C4-2B (cell line): ENCODE measurements around the gene TWSG1.
"Not testable (repeated sequence)": the region's sequence is repeated elsewhere in the genome, so short reads cannot be mapped to it uniquely, and the experiment has no call there.

Experiments
- H3K27ac ChIP-seq: fragments of 450-650 bp; 2 replicates; pipeline ENCODE4 v1.5.1; 2017
- ZFX ChIP-seq: fragments of 450-650 bp; IDR thresholded peaks from 2 replicates; pipeline ENCODE4 v1.6.1; 2017
- TF ChIP-seq, protein P1 (sequence below): fragments of 450-650 bp; conservative IDR thresholded peaks from 2 replicates; pipeline ENCODE4 v1.5.1; 2017; ENCODE audit warnings: mild to moderate bottlenecking

Gene TWSG1

GRCh38 chr18:9428862-9429661, 94.5 kb downstream of the TWSG1 start:
- H3K27ac ChIP-seq: peak overlapping the region; percentile 28
- no peak for TF ChIP-seq ZFX
- TF ChIP-seq, protein P1, sequence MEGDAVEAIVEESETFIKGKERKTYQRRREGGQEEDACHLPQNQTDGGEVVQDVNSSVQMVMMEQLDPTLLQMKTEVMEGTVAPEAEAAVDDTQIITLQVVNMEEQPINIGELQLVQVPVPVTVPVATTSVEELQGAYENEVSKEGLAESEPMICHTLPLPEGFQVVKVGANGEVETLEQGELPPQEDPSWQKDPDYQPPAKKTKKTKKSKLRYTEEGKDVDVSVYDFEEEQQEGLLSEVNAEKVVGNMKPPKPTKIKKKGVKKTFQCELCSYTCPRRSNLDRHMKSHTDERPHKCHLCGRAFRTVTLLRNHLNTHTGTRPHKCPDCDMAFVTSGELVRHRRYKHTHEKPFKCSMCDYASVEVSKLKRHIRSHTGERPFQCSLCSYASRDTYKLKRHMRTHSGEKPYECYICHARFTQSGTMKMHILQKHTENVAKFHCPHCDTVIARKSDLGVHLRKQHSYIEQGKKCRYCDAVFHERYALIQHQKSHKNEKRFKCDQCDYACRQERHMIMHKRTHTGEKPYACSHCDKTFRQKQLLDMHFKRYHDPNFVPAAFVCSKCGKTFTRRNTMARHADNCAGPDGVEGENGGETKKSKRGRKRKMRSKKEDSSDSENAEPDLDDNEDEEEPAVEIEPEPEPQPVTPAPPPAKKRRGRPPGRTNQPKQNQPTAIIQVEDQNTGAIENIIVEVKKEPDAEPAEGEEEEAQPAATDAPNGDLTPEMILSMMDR: no peak

DNA sequence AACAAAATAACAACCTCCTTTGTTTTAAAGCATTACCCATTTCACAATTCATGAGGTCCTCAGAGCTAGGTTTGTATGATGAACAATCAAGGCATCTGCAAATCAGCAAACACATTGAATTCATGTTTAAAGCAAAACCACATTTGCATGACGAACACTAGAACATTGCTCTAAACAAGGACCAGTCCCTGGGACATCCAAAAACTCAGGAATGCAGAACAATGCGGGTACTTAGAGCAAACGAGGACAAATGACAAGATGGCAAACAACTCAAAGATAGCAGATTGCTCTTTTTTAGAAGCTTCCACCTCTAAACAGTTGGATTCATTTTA, 95.1 kb downstream of the TWSG1 start:
- TF ChIP-seq, protein P1: no peak
- no peak for TF ChIP-seq ZFX
- no peak overlapping the region for H3K27ac ChIP-seq

- not testable (repeated sequence) for H3K27ac ChIP-seq
These were observed 95.7 kb downstream of the TWSG1 start for GRCh38 chr18:9430315-9430714.

DNA sequence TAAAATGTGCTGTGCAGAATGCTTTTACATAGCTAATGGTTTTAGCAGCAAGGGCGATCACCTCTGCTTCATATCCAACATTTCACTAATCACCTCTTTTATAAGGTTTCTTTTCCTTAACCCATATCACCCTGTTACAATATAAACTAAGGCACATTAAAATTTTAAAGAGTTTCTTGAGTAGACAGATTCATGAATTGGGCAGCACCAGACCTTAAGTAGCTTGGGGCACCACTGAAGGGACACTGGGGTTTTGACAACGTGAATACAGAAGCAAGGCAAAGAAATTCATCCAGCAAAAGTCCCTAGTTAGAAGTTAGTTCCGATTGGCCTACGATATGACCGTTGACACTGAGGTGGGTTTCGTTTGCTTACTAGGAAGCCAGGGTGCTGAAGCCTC, 96.7 kb downstream of the TWSG1 start:
- H3K27ac ChIP-seq: no peak overlapping the region
- TF ChIP-seq ZFX: no peak
- TF ChIP-seq, protein P1: no peak

- H3K27ac ChIP-seq: not testable (repeated sequence)
These were observed 98.5 kb downstream of the TWSG1 start for GRCh38 chr18:9433122-9433521.

DNA sequence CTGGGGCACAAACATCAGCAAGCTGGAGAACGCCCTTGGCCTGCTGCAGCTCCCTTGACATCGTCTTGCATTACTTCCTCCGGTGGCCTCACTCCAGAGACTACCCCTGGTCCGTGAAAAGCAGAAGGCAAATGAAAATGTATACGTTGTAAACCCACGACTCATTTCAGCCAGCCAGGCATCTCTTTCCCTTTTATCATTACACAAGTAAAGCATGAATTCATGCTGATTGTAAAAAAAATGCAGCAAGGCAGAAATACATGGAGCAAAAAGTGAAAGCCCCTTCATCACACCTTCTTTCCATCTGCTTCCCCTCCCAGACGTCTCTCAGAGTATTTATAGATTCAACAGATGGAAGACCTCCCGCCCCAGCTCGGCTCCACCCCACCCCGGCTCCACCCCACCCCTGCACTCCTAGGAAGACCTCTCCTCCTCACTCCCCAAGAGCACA, 99.1 kb downstream of the TWSG1 start:
- TF ChIP-seq, protein P1: no peak
- TF ChIP-seq ZFX: no peak
- H3K27ac ChIP-seq: no peak overlapping the region

- TF ChIP-seq ZFX: no peak
- no peak overlapping the region for H3K27ac ChIP-seq
These were observed 99.6 kb downstream of the TWSG1 start for GRCh38 chr18:9434122-9434701.

DNA sequence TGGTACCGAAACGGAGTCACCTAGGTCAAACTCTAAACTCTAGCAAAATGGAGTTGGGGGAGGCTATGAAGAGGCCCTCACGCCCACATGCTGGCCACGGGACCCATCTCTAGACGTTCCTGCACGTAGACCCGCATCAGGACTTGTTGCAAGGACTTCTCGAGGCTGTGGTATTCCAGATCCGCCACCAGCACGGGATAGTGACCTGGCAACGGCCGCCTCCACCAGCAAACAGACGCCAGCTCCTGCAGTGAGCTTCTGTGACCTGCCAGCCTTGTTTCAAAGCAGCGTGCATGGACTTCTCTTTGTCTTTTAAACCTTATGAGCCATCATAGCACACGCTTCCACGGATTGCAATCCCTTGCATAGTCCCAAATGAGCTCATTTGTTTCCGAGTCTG, 100.5 kb downstream of the TWSG1 start:
- H3K27ac ChIP-seq: no peak overlapping the region
- TF ChIP-seq ZFX: no peak
- TF ChIP-seq, protein P1: no peak
